MV-4-11 (cell line): Measurements from ENCODE around the gene PKN2.
"Not testable (repeated sequence)": the region's sequence is repeated elsewhere in the genome, so short reads cannot be mapped to it uniquely, and the experiment has no call there.

Experiments used
- DNase-seq: peaks from one replicate; lab custom pipeline; 2025; lab: John Stamatoyannopoulos, UW

PKN2 gene

DNA sequence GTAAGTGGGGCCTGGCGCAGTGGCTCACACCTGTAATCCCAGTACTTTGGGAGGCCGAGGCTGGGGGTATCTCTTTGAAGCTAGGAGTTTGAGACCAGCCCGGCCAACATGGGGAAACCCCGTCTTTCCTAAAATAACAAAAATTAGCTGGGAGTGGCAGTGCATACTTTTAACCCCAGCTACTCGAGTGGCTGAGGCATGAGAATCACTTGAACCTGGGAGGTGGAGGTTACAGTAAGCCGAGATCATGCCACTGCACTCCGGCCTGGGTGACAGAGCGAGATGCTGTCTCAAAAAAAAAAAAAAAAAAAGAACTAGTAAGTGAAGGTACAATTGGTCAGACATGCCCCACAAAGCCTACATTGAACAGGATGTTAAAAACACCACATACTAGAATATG lies 196.6 kb downstream of the PKN2 start:
- DNase-seq: not testable (repeated sequence)

DNA sequence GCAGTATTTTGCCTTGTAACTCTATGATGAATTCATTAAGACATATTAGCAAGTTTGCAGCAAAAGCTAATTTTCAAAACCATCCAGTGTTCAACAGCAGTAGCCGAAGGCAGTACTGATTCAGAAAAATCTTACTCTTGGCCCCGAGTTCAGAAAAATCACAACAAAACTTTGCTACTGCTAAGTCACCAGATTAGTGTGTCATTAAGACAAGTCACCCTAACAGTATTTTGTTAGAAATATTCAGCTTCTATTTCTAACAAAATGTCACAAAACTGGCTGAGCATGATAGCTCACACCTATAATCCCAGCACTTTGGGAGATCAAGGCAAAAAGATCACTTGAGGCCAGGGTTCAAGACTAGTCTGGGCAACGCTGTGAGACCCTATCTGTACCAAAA lies 199.1 kb downstream of the PKN2 start:
- no peak for DNase-seq
